Astrocyte (in vitro differentiated cells and primary cell): ENCODE results near the gene CCDC92B. TPM values are rescaled to one million over a fixed set of nuclear protein-coding genes. Genes with fewer than 3 reads are reported as not detected.
"Not testable (repeated sequence)": the region's sequence is repeated elsewhere in the genome, so short reads cannot be mapped to it uniquely, and the experiment has no call there.

Experiments
- DNase-seq: peaks from one replicate; pipeline ENCODE4 v3.0.0-alpha.2; 2010; ENCODE audit warnings: low read depth
- FAIRE-seq: peaks from 2 replicates; lab custom pipeline; 2011; peaks lifted over from hg19 to GRCh38; lab: Jason Lieb, UNC
- H2AFZ ChIP-seq: 2 replicates; pipeline ENCODE4 v1.6.0; 2012; ENCODE audit warnings: low read depth, low read length, inconsistent platforms
- H3K27ac ChIP-seq: 2 replicates; pipeline ENCODE4 v1.5.1; 2011; ENCODE audit warnings: low read depth, low read length, inconsistent platforms
- H3K27me3 ChIP-seq: 2 replicates; pipeline ENCODE4 v1.6.0; 2011; ENCODE audit warnings: low read length, inconsistent platforms; ENCODE audit not compliant: insufficient read depth
- H3K36me3 ChIP-seq: 2 replicates; pipeline ENCODE4 v1.5.1; 2011; ENCODE audit warnings: low read length, inconsistent platforms; ENCODE audit not compliant: insufficient read depth
- H3K4me1 ChIP-seq: 2 replicates; pipeline ENCODE4 v1.5.1; 2011; ENCODE audit warnings: low read length, inconsistent platforms; ENCODE audit not compliant: insufficient read depth
- H3K4me2 ChIP-seq: 2 replicates; pipeline ENCODE4 v1.6.0; 2012; ENCODE audit warnings: low read length, inconsistent platforms
- H3K4me3 ChIP-seq: 2 replicates; pipeline ENCODE4 v1.5.1; 2011; ENCODE audit warnings: low read depth, mild to moderate bottlenecking, low read length, inconsistent platforms; ENCODE audit not compliant: insufficient read depth
- H3K79me2 ChIP-seq: 2 replicates; pipeline ENCODE4 v1.6.0; 2012; ENCODE audit warnings: mild to moderate bottlenecking, low read length, inconsistent platforms; ENCODE audit not compliant: insufficient read depth
- H3K9ac ChIP-seq: 2 replicates; pipeline ENCODE4 v1.6.0; 2012; ENCODE audit warnings: mild to moderate bottlenecking, low read length, inconsistent platforms
- H3K9me3 ChIP-seq: 2 replicates; pipeline ENCODE4 v1.5.1; 2012; ENCODE audit warnings: low read depth, mild to moderate bottlenecking, low read length, inconsistent platforms; ENCODE audit not compliant: insufficient read depth
- H4K20me1 ChIP-seq: 2 replicates; pipeline ENCODE4 v1.6.0; 2012; ENCODE audit warnings: low read length, inconsistent platforms; ENCODE audit not compliant: insufficient read depth
- H3K27ac Mint-ChIP-seq: one replicate; pipeline ENCODE4 v1.8.0; 2021; ENCODE audit warnings: mild to moderate bottlenecking, mixed read lengths; ENCODE audit not compliant: unreplicated experiment
- H3K27me3 Mint-ChIP-seq: one replicate; pipeline ENCODE4 v1.8.0; 2021; ENCODE audit warnings: low read depth, mixed read lengths; ENCODE audit not compliant: unreplicated experiment
- H3K36me3 Mint-ChIP-seq: one replicate; pipeline ENCODE4 v1.8.0; 2021; ENCODE audit warnings: low read depth, mixed read lengths; ENCODE audit not compliant: unreplicated experiment
- H3K4me1 Mint-ChIP-seq: one replicate; pipeline ENCODE4 v1.8.0; 2021; ENCODE audit warnings: low read depth, mixed read lengths; ENCODE audit not compliant: unreplicated experiment
- H3K4me3 Mint-ChIP-seq: one replicate; pipeline ENCODE4 v1.8.0; 2021; ENCODE audit warnings: mild to moderate bottlenecking, moderate library complexity, mixed read lengths; ENCODE audit not compliant: unreplicated experiment
- H3K9me3 Mint-ChIP-seq: one replicate; pipeline ENCODE4 v1.8.0; 2021; ENCODE audit warnings: mild to moderate bottlenecking, mixed read lengths; ENCODE audit not compliant: unreplicated experiment
- EZH2 ChIP-seq: IDR thresholded peaks from 2 replicates; pipeline ENCODE4 v1.6.1; 2012; ENCODE audit warnings: mild to moderate bottlenecking, low read length, inconsistent platforms; ENCODE audit not compliant: insufficient read depth
- total RNA-seq: library from RNA; stranded (reverse); gene quantifications from 2 replicates; pipeline ENCODE4 v1.2.1, GENCODE V29; 2021
- TF ChIP-seq, protein P1 (sequence below): IDR thresholded peaks from 2 replicates; pipeline ENCODE4 v1.5.1; 2011; ENCODE audit warnings: low read depth, mild to moderate bottlenecking, inconsistent platforms, low read length, moderate library complexity; ENCODE audit not compliant: insufficient read depth

Gene CCDC92B
- total RNA-seq, 1 donor from 2014 or later, result 0.36 TPM

DNA sequence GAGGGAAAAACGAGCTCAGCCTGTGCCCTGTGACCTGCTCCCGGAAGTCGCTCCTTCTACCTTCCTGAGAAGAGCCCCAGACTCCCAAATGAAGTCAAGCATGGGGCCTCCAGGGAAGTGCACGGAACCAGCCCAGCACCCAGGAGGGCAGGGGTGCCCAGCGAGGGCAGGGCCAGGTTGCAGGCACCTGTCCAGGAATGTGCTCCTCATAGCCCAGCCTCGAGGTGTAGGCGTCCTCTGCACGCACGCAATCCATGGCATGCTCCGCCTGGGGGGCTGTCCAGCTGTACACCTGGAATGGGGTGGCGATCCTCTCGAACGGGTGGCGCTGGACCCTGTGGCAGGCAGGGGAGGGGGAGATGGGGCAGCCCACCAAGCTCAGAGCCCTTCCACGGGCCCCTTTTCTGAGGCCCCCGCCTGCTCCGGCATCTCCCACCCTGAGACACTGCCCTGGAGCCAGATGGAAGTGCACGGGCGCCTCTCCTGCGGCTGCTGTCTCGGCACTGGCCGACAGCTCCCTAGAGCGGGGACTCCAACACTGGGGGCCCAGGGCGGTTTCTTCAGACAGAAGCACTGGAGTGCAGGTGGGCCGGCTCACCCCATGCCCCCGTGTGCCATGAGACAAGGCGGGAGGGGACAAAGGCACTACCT lies 48.8 kb downstream of the CCDC92B start:
- Histone ChIP-seq H3K4me1 (peaks cover 9% of the 10 kb centered on the region), H2AFZ (no peak overlapping the region), H3K4me2 (no peak overlapping the region), H3K36me3 (peaks cover 11% of the 10 kb centered on the region), H3K9me3 (no peaks in the 10 kb centered on the region), H4K20me1 (peaks cover 26% of the 10 kb centered on the region), H3K27ac (no peak overlapping the region), H3K4me3 (no peak overlapping the region), H3K27me3 (no peaks in the 10 kb centered on the region), H3K9ac (no peak overlapping the region), H3K79me2 (peaks cover 21% of the 10 kb centered on the region)
- Mint-ChIP-seq H3K36me3 (peaks cover 8% of the 10 kb centered on the region), H3K27me3 (no peaks in the 10 kb centered on the region), H3K27ac (no peak overlapping the region), H3K4me1 (peaks cover 7% of the 10 kb centered on the region), H3K4me3 (no peak overlapping the region), H3K9me3 (no peaks in the 10 kb centered on the region)
- TF ChIP-seq, protein P1, sequence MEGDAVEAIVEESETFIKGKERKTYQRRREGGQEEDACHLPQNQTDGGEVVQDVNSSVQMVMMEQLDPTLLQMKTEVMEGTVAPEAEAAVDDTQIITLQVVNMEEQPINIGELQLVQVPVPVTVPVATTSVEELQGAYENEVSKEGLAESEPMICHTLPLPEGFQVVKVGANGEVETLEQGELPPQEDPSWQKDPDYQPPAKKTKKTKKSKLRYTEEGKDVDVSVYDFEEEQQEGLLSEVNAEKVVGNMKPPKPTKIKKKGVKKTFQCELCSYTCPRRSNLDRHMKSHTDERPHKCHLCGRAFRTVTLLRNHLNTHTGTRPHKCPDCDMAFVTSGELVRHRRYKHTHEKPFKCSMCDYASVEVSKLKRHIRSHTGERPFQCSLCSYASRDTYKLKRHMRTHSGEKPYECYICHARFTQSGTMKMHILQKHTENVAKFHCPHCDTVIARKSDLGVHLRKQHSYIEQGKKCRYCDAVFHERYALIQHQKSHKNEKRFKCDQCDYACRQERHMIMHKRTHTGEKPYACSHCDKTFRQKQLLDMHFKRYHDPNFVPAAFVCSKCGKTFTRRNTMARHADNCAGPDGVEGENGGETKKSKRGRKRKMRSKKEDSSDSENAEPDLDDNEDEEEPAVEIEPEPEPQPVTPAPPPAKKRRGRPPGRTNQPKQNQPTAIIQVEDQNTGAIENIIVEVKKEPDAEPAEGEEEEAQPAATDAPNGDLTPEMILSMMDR, result no peak
- TF ChIP-seq EZH2, result no peak
- DNase-seq (no peak), FAIRE-seq (no peak)

DNA sequence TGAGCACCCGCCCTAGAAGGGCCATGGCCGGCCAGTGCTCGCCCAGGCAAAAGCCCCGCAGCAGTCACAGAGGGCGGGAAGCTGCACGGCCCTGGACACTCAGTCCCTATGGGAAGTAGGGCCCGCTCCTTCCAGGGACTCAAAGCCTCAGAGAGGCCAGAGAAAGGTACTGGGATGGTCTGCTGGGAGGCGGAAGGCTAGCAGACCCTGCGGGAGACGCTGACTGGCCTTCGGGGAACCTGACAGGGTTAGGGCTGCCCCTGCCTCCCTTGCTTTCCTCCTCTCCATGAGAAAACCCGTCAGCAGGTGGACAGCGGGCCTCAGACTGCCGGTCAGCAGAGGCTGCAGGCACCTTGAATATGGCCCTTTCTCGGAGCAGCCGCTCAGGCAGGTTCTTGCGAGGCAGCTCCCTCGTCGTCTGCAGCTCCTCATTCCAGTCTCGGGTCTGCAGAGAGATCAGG lies 49.4 kb downstream of the CCDC92B start:
- Histone ChIP-seq H2AFZ (no peak overlapping the region), H3K27me3 (no peaks in the 10 kb centered on the region), H3K4me2 (no peak overlapping the region), H3K4me1 (peaks cover 4% of the 10 kb centered on the region), H3K36me3 (peaks cover 11% of the 10 kb centered on the region), H3K9ac (no peak overlapping the region), H3K4me3 (no peak overlapping the region), H3K79me2 (peaks cover 15% of the 10 kb centered on the region), H3K9me3 (no peaks in the 10 kb centered on the region), H3K27ac (no peak overlapping the region), H4K20me1 (peaks cover 21% of the 10 kb centered on the region)
- peaks cover 1% of the 10 kb centered on the region for H3K4me1 Mint-ChIP-seq
- no peak overlapping the region for H3K27ac Mint-ChIP-seq
- peaks cover 8% of the 10 kb centered on the region for H3K36me3 Mint-ChIP-seq
- TF ChIP-seq EZH2, result no peak
- TF ChIP-seq, protein P1, result no peak
- no peaks in the 10 kb centered on the region for H3K9me3 Mint-ChIP-seq
- H3K4me3 Mint-ChIP-seq, result no peak overlapping the region
- H3K27me3 Mint-ChIP-seq, result no peaks in the 10 kb centered on the region
- FAIRE-seq (no peak), DNase-seq (no peak)

DNA sequence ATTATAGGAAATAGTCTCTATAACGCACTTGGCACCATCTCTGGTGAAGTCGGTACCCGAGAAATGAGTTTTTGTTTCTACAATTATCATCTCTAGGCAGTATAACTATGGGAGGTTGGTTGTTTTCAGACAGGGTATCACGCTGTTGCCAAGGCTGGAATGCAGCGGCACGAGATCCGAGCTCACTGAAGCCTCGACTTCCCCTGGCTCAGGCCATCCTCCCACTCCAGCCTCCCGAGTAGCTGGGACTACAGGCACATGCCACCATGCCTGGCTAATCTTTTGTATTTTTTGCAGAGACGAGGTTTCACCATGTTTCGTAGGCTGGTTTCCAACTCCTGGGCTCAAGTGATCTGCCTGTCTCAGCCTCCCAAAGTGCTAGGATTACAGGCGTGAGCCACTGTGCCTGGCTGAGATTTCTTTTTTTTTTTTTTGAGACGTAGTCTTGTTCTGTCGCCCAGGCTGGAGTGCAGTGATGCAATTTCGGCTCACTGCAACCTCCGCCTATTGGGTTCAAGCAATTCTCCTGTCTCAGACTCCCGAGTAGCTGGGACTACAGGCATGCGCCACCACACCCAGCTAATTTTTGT lies 50.1 kb downstream of the CCDC92B start:
- not testable (repeated sequence) for FAIRE-seq, H3K4me2 ChIP-seq, H3K27me3 Mint-ChIP-seq, DNase-seq, H3K4me1 ChIP-seq, H3K27ac Mint-ChIP-seq, H3K36me3 Mint-ChIP-seq, H3K9me3 ChIP-seq, H3K4me1 Mint-ChIP-seq, H3K9me3 Mint-ChIP-seq, H3K79me2 ChIP-seq, H3K9ac ChIP-seq, H3K4me3 ChIP-seq, H2AFZ ChIP-seq, H3K27me3 ChIP-seq, H3K27ac ChIP-seq, H3K4me3 Mint-ChIP-seq
- H4K20me1 ChIP-seq, result peaks cover 13% of the 10 kb centered on the region
- H3K36me3 ChIP-seq, result peaks cover 11% of the 10 kb centered on the region
